ENCODE data around the gene SOX8.

- TF ChIP-seq EP300 (IDR thresholded peaks at IDR 0.05; ENCODE audit: borderline replicate concordance) (no peak), TAF1 (IDR thresholded peaks at IDR 0.05; ENCODE audit: low read depth) (no peak), YY1 (IDR thresholded peaks at IDR 0.05; ENCODE audit: low read depth) (no peak), CREB1 (IDR thresholded peaks at IDR 0.05; ENCODE audit: low read depth) (no peak), RAD21 (IDR thresholded peaks at IDR 0.05; ENCODE audit: low read depth) (no peak), FOXM1 (IDR thresholded peaks at IDR 0.05; ENCODE audit: borderline replicate concordance, low read depth) (no peak), USF1 (IDR thresholded peaks at IDR 0.05) (no peak), ZBTB7A (IDR thresholded peaks at IDR 0.05; ENCODE audit: low read depth) (no peak)
Observed at GRCh38 chr16:974611-975261, 6.8 kb upstream of the SOX8 start.

Measured in Ishikawa (cell line).